ENCODE data around the gene ZNF136.

The ZNF136 gene

GRCh38 chr19:12194827-12195731 lies 32.2 kb downstream of the ZNF136 start:
- DNase-seq: peak; percentile 83

DNA sequence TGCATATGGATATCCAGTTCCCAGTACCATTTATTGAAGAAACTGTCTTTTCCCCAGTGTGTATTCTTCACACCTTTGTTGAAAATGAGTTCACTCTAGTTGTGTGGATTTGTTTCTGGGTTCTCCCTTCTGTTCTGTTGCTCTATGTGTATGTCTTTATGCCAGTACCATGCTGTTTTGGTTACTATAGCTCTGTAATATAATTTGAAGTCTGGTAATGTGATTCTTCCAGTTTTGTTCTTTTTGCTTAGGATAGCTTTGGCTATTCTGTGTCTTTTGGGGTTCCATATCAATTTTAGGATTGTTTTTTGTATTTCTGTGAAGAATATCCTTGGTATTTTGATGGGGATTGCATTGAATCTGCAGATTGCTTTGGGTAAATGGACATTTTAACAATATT lies 35.2 kb downstream of the ZNF136 start:
- DNase-seq: no peak

DNA sequence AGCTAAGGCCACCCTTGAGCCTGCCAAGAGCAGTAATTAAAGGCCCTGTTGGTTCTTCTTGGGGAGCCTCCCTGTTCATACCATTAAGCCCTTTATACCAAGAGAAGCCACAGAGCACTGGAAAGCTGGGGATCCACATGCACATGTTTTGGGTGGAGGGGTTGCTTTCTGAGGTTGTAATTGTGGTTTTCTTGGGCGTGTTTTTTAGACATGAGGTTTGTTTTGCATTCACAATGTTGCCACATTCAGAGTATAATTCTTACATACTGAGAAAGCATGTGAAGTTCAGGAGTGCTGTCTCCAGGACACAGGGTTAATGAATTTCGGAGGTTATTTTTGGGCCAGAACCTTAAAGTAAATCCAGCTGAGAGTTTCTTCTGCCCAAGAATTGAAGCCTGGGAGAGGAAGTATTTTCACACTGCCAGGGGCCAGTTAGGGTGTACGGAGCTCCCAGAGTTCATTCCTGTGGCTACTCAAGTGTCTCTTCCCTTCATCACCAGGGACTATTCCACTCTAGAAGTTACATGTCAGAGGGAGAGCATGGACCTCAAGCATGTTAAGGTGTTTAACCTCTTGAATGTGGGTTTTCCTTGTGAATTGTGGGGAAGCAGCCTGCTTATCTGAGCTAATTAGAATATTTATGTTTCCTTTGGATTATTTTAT lies 37.0 kb downstream of the ZNF136 start:
- no peak for DNase-seq

- DNase-seq: peak; percentile 65
These were observed 39.4 kb downstream of the ZNF136 start for GRCh38 chr19:12202250-12202649.

GRCh38 chr19:12205296-12205695 lies 42.4 kb downstream of the ZNF136 start:
- no peak for DNase-seq

- no peak for DNase-seq
These were observed 45.3 kb downstream of the ZNF136 start for GRCh38 chr19:12208221-12208620.

GRCh38 chr19:12217332-12217731 lies 54.4 kb downstream of the ZNF136 start:
- DNase-seq: no peak

- no peak for DNase-seq
These were observed 60.2 kb downstream of the ZNF136 start for GRCh38 chr19:12222980-12223630.

DNA sequence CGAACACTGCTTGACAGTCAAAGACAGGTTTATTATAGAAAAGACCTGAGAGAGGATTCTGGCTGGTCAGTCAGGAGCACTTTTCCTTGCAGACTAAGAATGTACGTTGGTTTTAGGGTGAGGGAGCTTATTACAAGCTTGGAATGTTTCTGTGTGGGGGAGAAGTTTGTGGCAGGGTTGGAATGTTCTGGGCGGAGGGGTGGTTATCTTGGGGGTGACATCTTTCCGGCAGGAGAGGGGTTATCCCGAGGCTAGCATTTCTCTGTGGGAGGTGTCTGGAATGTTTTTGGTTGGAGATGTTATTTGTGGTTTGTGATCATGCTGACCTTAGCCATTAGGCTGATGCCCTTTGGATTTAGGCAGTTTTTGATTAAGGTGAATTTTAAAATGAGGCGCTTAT lies 61.8 kb downstream of the ZNF136 start:
- no peak for DNase-seq

GRCh38 chr19:12229990-12230389 lies 67.1 kb downstream of the ZNF136 start:
- DNase-seq: no peak

DNA sequence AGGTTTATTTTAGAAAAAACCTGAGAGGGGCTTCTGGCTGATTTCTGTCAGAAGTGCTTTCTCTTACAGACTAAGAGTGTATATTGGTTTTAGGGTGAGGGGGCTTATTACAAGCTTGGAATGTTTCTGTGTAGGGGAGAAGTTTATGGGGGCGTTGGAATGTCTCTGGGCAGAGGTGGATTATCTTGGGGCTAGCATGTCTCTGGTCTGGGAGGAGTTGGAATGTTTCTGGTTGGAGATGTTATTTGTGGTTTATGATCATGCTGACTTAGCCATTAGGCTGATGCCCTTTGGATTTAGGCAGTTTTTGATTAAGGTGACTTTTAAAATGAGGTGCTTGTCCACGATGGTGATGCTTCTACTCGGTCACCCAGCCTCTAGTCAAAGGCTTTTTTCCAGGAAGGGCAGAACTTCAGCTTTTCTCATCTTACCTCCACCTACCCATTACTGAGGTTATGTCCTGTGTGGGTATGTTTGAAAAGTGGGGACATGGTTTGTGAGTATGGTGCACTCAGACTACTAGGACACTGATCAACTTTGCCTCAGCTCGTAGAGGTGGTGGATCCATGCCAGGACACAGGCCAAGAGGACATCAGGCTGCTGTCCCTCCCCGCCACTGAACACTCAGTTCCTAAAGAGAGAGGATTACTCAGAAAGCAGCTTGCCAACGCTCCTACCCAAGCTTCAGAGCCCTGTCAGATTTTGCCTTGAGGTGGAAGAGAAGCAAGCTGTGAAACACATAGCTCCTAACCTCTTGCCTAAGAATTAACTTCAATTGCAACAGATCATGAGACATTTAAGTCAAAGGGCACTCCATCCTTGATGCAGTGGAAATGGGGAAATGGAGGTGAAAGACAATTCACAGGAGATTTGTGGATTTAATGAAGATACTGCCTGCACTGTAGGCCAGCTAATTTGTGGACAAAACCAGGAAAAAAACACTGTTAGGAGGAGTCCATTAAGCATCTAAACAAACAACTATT lies 68.1 kb downstream of the ZNF136 start:
- no peak for DNase-seq

DNA sequence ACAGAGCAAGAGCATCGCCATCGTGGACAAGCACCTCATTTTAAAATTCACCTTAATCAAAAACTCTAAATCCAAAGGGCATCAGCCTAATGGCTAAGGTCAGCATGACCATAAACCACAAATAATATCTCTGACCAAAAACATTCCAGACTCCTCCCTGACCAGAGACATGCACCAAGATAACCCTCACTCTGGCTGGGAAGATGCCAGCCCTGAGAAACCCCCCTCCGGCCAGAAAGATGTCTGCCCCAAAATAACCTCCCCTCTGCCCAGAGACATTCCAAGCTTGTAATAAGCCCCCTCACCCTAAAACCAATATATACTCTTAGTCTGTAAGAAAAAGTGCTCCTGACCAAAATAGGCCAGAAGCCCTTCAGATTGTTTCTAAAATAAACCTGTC lies 70.1 kb downstream of the ZNF136 start:
- DNase-seq: no peak

DNA sequence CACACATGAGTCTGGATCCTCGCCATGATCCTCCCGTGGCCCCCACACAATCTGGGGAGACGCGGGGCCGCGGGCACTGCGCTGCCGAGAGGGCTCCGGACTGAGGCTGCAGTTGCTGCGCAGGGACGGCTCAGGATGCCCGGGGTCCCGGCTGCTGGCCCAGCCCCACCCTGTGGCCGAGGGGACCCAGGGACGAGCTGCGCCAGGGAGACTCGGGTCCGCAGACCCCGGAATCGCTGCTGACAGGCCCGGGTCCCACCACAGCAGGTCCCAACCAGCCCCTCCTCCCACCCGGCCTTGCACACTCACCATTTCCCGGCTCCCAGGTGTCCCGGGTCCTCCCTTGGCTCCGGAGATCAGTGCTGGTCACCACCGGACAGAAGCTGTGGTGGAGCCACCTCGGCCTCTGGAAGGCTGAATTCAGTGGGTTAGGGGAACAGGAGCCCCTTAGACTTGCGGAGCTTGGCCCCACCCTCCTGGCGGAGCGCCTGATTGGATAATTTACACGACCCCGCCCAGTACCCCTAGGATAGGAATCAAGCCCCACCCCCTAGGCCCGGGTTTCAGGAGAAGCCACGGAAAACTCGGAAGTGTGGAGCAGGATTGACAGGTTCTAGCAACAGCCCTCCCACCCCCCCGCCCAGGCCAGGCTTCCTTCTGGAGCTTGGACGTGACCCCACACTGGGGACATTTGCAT lies 74.4 kb downstream of the ZNF136 start:
- no peak for DNase-seq
